ENCODE data around the gene LCN6.

DNA sequence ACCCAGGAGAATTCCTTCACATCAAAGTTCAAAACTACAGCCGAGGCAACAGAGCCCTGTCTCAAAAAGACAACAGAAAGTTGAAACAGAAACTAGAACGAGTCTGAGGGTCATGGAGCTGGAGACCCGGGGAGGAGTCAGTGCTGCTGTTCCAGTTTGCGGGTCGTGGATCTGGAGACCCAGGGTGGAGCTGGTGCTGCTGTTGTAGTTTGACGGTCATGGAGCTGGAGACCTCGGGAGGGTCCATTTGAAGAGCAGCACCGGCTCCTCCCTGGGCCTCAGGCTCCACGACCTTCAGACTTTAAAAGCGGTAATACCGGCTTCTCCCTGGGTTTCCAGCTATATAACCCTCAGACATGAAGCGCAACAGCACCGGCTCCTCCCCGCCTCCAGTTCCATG, 29.0 kb upstream of the LCN6 start:
- TF ChIP-seq, protein P1, sequence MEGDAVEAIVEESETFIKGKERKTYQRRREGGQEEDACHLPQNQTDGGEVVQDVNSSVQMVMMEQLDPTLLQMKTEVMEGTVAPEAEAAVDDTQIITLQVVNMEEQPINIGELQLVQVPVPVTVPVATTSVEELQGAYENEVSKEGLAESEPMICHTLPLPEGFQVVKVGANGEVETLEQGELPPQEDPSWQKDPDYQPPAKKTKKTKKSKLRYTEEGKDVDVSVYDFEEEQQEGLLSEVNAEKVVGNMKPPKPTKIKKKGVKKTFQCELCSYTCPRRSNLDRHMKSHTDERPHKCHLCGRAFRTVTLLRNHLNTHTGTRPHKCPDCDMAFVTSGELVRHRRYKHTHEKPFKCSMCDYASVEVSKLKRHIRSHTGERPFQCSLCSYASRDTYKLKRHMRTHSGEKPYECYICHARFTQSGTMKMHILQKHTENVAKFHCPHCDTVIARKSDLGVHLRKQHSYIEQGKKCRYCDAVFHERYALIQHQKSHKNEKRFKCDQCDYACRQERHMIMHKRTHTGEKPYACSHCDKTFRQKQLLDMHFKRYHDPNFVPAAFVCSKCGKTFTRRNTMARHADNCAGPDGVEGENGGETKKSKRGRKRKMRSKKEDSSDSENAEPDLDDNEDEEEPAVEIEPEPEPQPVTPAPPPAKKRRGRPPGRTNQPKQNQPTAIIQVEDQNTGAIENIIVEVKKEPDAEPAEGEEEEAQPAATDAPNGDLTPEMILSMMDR (IDR thresholded peaks at IDR 0.05), result no peak
- no peak for TF ChIP-seq POLR2A (IDR thresholded peaks at IDR 0.05)
- no peak for TF ChIP-seq POLR2AphosphoS5 (IDR thresholded peaks at IDR 0.05)
- TF ChIP-seq EP300 (IDR thresholded peaks at IDR 0.05), result no peak

Data from suprapubic skin (tissue), 4 donors.